ENCODE results near the gene STEAP1B. TPM values are rescaled to one million over a fixed set of nuclear protein-coding genes. Genes with fewer than 3 reads are reported as not detected.

Gene STEAP1B
- total RNA-seq, 1 experiment from 2014 or later, result 3.2 TPM

DNA sequence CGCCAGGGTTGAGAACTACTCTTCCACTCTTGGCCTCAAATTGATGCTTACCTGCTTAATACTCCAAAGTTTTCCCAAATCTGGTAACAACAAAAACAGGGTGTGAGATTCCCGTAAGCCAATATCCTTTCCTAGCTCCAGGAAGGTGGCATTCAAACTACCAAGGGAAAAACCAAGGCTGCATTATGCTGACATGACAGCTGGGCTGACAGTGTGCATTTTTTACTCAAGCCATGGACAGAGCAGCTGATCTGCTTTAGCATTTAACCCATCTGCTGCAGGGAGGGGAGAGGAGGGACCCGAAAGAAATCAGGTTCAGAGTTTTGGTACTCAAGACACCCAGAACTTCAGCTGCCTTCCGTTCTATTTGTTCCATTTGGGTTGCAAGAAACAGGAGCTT lies 93.3 kb downstream of the STEAP1B start:
- Histone ChIP-seq H4K20me1 (ENCODE audit: control insufficient read depth, insufficient read depth, insufficient read length) (no peaks in the 10 kb centered on the region), H3K4me1 (ENCODE audit: insufficient read depth, low read length) (no peaks in the 10 kb centered on the region; the same call in 1 of the 2 replicates), H3K27ac (ENCODE audit: insufficient read length, low read depth, low read length) (no peak overlapping the region), H3K9me3 (ENCODE audit: control insufficient read depth, low read depth, low read length) (no peaks in the 10 kb centered on the region), H3K79me2 (ENCODE audit: insufficient read depth, low read length) (no peaks in the 10 kb centered on the region), H2BK20ac (ENCODE audit: low read depth, low read length, poor library complexity, severe bottlenecking) (no peak overlapping the region), H4K8ac (replicated peaks; ENCODE audit: insufficient read length, low read depth, low read length) (no peak overlapping the region), H3K27me3 (ENCODE audit: insufficient read depth, low read length) (no peaks in the 10 kb centered on the region), H3K4ac (ENCODE audit: low read depth, low read length) (no peak overlapping the region), H3K56ac (ENCODE audit: insufficient read length, low read depth, low read length) (no peak overlapping the region), H3K18ac (ENCODE audit: insufficient read length, low read depth, low read length) (no peak overlapping the region), H4K5ac (ENCODE audit: insufficient read length, low read depth, low read length) (no peak overlapping the region), H3K9ac (ENCODE audit: extremely low read depth, insufficient read length, low read length) (no peak overlapping the region), H2BK12ac (ENCODE audit: insufficient read length, low read depth, low read length) (no peak overlapping the region), H3T11ph (ENCODE audit: low read length) (no peak overlapping the region), H3K14ac (ENCODE audit: insufficient read depth, low read length) (no peak overlapping the region), H2BK15ac (ENCODE audit: low read depth, low read length) (no peak overlapping the region), H3K23me2 (ENCODE audit: insufficient read length, low read depth, low read length, poor library complexity, severe bottlenecking) (no peaks in the 10 kb centered on the region), H2BK120ac (ENCODE audit: low read depth, low read length, poor library complexity, severe bottlenecking) (no peak overlapping the region), H4K91ac (ENCODE audit: insufficient read length, low read depth, low read length) (no peak overlapping the region), H3K79me1 (ENCODE audit: insufficient read depth, low read depth, low read length, poor library complexity, severe bottlenecking) (no peaks in the 10 kb centered on the region), H3K4me2 (ENCODE audit: insufficient read depth, insufficient read length, low read length) (no peak overlapping the region), H2AFZ (ENCODE audit: low read length) (no peak overlapping the region), H3K23ac (ENCODE audit: insufficient read length, low read depth, low read length) (no peak overlapping the region), H2AK5ac (ENCODE audit: insufficient read length, low read length) (no peak overlapping the region), H2BK5ac (ENCODE audit: insufficient read length, low read length) (no peak overlapping the region)
- TF ChIP-seq CTCF (conservative IDR thresholded peaks at IDR 0.05), result no peak
- Mint-ChIP-seq H3K36me3 (ENCODE audit: insufficient read depth in 1 of 3, low read depth in 3 of 3) (no peaks in the 10 kb centered on the region), H3K27ac (no peak overlapping the region), H3K9me3 (no peaks in the 10 kb centered on the region), H3K27me3 (ENCODE audit: low read depth) (no peaks in the 10 kb centered on the region), H3K4me3 (no peak overlapping the region), H3K4me1 (peaks cover 8 to 9% of the 10 kb centered on the region in 2 experiments)
- no CpG with 5 or more reads among the region's 4 CpGs for WGBS (ENCODE audit: extremely low coverage, insufficient read length, low lambda C conversion rate)
- DNase-seq, result no peak
